GM12878 (cell line): ENCODE results near the gene RAD21L1. TPM values are rescaled to one million over a fixed set of nuclear protein-coding genes. Genes with fewer than 3 reads are reported as not detected.

Experiments
- ATAC-seq: fragments of 200-7000 bp; cut with Tn5 transposase; 3 replicates; pipeline ENCODE4 v1.9.1; 2020; ENCODE audit warnings: mild to moderate bottlenecking, moderate library complexity
- BruUV-seq: library from RNA; stranded (reverse); fragments of 400-500 nt; replicated peaks from 2 replicates; lab custom pipeline; 2021; lab: Mats Ljungman, UMichigan
- CTCF ChIA-PET: fragments of 300-600 bp; sonication (Branson Sonifier 250); formaldehyde crosslinking; extraction: SDS; loops from one replicate; lab custom pipeline; 2021; ENCODE audit warnings: inconsistent platforms; lab: Yijun Ruan, JAX
- POLR2A ChIA-PET: fragments of 350-600 bp; formaldehyde crosslinking; extraction: SDS; loops from one replicate; lab custom pipeline; 2021; ENCODE audit warnings: inconsistent platforms; lab: Charles Lee
- RAD21 ChIA-PET: fragments of 300-600 bp; sonication (Branson Sonifier 250); formaldehyde crosslinking; loops from one replicate; lab custom pipeline; 2023; ENCODE audit warnings: antibody characterized with exemption; ENCODE audit not compliant: unreplicated experiment; lab: Charles Lee
- SMC1A ChIA-PET: fragments of 300-600 bp; sonication (Branson Sonifier 250); formaldehyde crosslinking; loops from one replicate; lab custom pipeline; 2023; ENCODE audit not compliant: unreplicated experiment, uncharacterized antibody; lab: Charles Lee
- DNase-seq: peaks from one replicate; pipeline ENCODE4 v3.0.0-alpha.2; 2011; ENCODE audit warnings: low read depth, low spot score
- FAIRE-seq: peaks from 3 replicates; lab custom pipeline; 2011; peaks lifted over from hg19 to GRCh38; lab: Jason Lieb, UNC
- H2AFZ ChIP-seq: 2 replicates; pipeline ENCODE4 v1.6.0; 2011; ENCODE audit warnings: low read depth, low read length, control low read depth; ENCODE audit not compliant: control insufficient read depth
- H3K27ac ChIP-seq: 2 replicates; pipeline ENCODE4 v1.5.1; 2011; ENCODE audit warnings: control low read depth; ENCODE audit not compliant: control insufficient read depth, insufficient read depth
- H3K27me3 ChIP-seq, 2 experiments: replicated peaks in 1 of 2; 2 replicates each; pipeline versions ENCODE4 v1.6.0 to v1.6.1; 2011; ENCODE audit warnings: low read length in 1 of 2; ENCODE audit not compliant: control insufficient read depth in 2 of 2, insufficient read depth in 2 of 2
- H3K36me3 ChIP-seq, 2 experiments: 2 replicates each; pipeline ENCODE4 v1.5.1; 2011; ENCODE audit warnings: low read length in 1 of 2; ENCODE audit not compliant: control insufficient read depth in 2 of 2, insufficient read depth in 2 of 2
- H3K4me1 ChIP-seq: 2 replicates; pipeline ENCODE4 v1.6.1; 2011; ENCODE audit warnings: mild to moderate bottlenecking, low read length, moderate library complexity, mixed read lengths; ENCODE audit not compliant: control insufficient read depth, insufficient read depth
- H3K4me2 ChIP-seq: 2 replicates; pipeline ENCODE4 v1.6.0; 2011; ENCODE audit warnings: control low read depth; ENCODE audit not compliant: control insufficient read depth, insufficient read depth
- H3K4me3 ChIP-seq: fragments of 200-600 bp; sonication (generic); 2 replicates; pipeline ENCODE4 v1.5.1; 2016
- H3K79me2 ChIP-seq: 2 replicates; pipeline ENCODE4 v1.6.0; 2011; ENCODE audit warnings: low read length; ENCODE audit not compliant: control insufficient read depth, insufficient read depth
- H3K9ac ChIP-seq: 2 replicates; pipeline ENCODE4 v1.8.0; 2011; ENCODE audit warnings: low read length, control low read depth, mixed read lengths; ENCODE audit not compliant: control insufficient read depth, insufficient read depth
- H3K9me3 ChIP-seq: replicated peaks from 3 replicates; pipeline ENCODE4 v1.5.1; 2011; ENCODE audit warnings: mild to moderate bottlenecking, low read length; ENCODE audit not compliant: control insufficient read depth, insufficient read depth
- H4K20me1 ChIP-seq: 2 replicates; pipeline ENCODE4 v1.6.0; 2011; ENCODE audit not compliant: control insufficient read depth, insufficient read depth
- BCLAF1 ChIP-seq: fragments of 450-650 bp; IDR thresholded peaks from 2 replicates; pipeline ENCODE4 v1.6.1; 2017; ENCODE audit warnings: antibody characterized with exemption, mild to moderate bottlenecking, moderate library complexity
- FOXK2 ChIP-seq: fragments of 450-650 bp; IDR thresholded peaks from 2 replicates; pipeline ENCODE4 v1.6.1; 2017; ENCODE audit warnings: mild to moderate bottlenecking, moderate library complexity
- GABPA ChIP-seq: IDR thresholded peaks from 2 replicates; pipeline ENCODE4 v1.6.1; 2014; ENCODE audit warnings: antibody characterized with exemption, low read depth, mild to moderate bottlenecking, inconsistent platforms
- KAT2A ChIP-seq: conservative IDR thresholded peaks from 2 replicates; pipeline ENCODE4 v1.6.1; 2011; ENCODE audit warnings: low read depth, low read length; ENCODE audit not compliant: control insufficient read depth
- MLLT1 ChIP-seq: fragments of 450-650 bp; IDR thresholded peaks from 2 replicates; pipeline ENCODE4 v1.6.1; 2016; ENCODE audit warnings: mild to moderate bottlenecking
- NBN ChIP-seq: fragments of 450-650 bp; IDR thresholded peaks from 2 replicates; pipeline ENCODE4 v1.6.1; 2016
- PBX3 ChIP-seq: IDR thresholded peaks from 2 replicates; pipeline ENCODE4 v1.6.1; 2011; ENCODE audit warnings: mild to moderate bottlenecking, low read depth, low read length, moderate library complexity; ENCODE audit not compliant: insufficient replicate concordance
- PML ChIP-seq: IDR thresholded peaks from 2 replicates; pipeline ENCODE4 v1.6.1; 2012; ENCODE audit warnings: low read length, inconsistent platforms
- RBBP5 ChIP-seq: fragments of 200-600 bp; sonication (generic); conservative IDR thresholded peaks from 2 replicates; pipeline ENCODE4 v1.6.1; 2016
- RCOR1 ChIP-seq: conservative IDR thresholded peaks from 2 replicates; pipeline ENCODE4 v1.6.1; 2012; ENCODE audit warnings: low read depth, low read length, improper control_type of control experiment
- SP1 ChIP-seq: IDR thresholded peaks from one replicate; pipeline ENCODE4 v1.6.1; 2011; ENCODE audit warnings: low read depth, low read length
- SUZ12 ChIP-seq: fragments of 200-600 bp; sonication (generic); IDR thresholded peaks from one replicate; pipeline ENCODE4 v1.6.1; 2018; ENCODE audit warnings: antibody characterized with exemption, mild to moderate bottlenecking; ENCODE audit not compliant: unreplicated experiment
- WRNIP1 ChIP-seq: IDR thresholded peaks from 2 replicates; pipeline ENCODE4 v1.6.1; 2011; ENCODE audit warnings: low read depth, low read length, improper control_type of control experiment, borderline replicate concordance
- ZNF622 ChIP-seq: fragments of 450-650 bp; IDR thresholded peaks from 2 replicates; pipeline ENCODE4 v1.6.1; 2017; ENCODE audit warnings: mild to moderate bottlenecking, inconsistent platforms
- WGBS: methylation state at CpG from one replicate; pipeline ENCODE4 v1.1.6; 2016; ENCODE audit warnings: low lambda C conversion rate; ENCODE audit not compliant: insufficient replicate concordance, insufficient coverage; ENCODE audit errors: missing lambda C conversion rate; 5-methylcytosine and 5-hydroxymethylcytosine counted together
- in situ Hi-C: fragments of 300-500 bp; cut with MboI; formaldehyde crosslinking; loops from 9 replicates; pipeline ENCODE4 v1.14.3; 2018; ENCODE audit warnings: mixed read lengths
- intact Hi-C: fragments of 100-400 bp; cut with micrococcal nuclease; formaldehyde crosslinking; loops from one replicate; pipeline ENCODE4 v1.14.2; 2022; ENCODE audit not compliant: unreplicated experiment
- polyA plus RNA-seq, 11 experiments: library from polyadenylated mRNA; depleted of rRNA in 4 of 11; unstranded in 6 of 11; stranded (reverse) in 5 of 11; fragments of >200 nt; fragmentation: Nextera tagmentation in 4 of 11; fragmentation: Illumina TruSeq in 1 of 11; extraction: Ambion mirVana in 4 of 11; extraction: Trizol in 1 of 11; gene quantifications; 1 replicate in 1 of 11; 2 replicates in 10 of 11; pipeline versions ENCODE4 v1.2.1 to v1.2.3, GENCODE V29; 2011 to 2016; ENCODE audit warnings: inconsistent platforms in 2 of 11, missing spikeins in 2 of 11, low read depth in 1 of 11
- total RNA-seq, 4 experiments: library from RNA; depleted of rRNA in 3 of 4; stranded (reverse); fragments of >200 nt in 3 of 4; fragmentation: Illumina TruSeq in 1 of 4; extraction: Trizol in 1 of 4; gene quantifications; 2 replicates each; pipeline versions ENCODE4 v1.2.1 to v1.2.3, GENCODE V29; 2013 to 2021

The RAD21L1 gene
- total and polyA plus RNA-seq, 10 of the 15 experiments (the other 5 are each of a cell fraction or from before 2014, with no cell fraction given) = not detected

GRCh38 chr20:1215386-1216170 lies 10.3 kb upstream of the RAD21L1 start:
- DNase-seq = no peak
- in situ Hi-C loops = no loop called here

More at GRCh38 chr20:1215386-1216170, 10.3 kb upstream of the RAD21L1 start:
- SMC1A ChIA-PET = no interaction called here
- 18% methylated on average over 11 of the region's 11 CpGs for WGBS
- Histone ChIP-seq H3K4me2 (no peak overlapping the region), H3K9me3 (no peaks in the 10 kb centered on the region), H2AFZ (no peak overlapping the region), H3K79me2 (no peaks in the 10 kb centered on the region), H3K4me1 (peaks cover 2% of the 10 kb centered on the region; the same call in 1 of the 2 replicates), H3K27ac (no peak overlapping the region), H4K20me1 (no peaks in the 10 kb centered on the region), H3K36me3 (no peaks in the 10 kb centered on the region), H3K27me3 (peaks cover 0 to 4% of the 10 kb centered on the region in 2 experiments; a peak in 1 of 4 replicates), H3K9ac (no peak overlapping the region), H3K4me3 (no peak overlapping the region)
- no peak for FAIRE-seq
- POLR2A ChIA-PET = no interaction called here
- CTCF ChIA-PET = interaction anchor here (0.5 to 0.7 kb wide), 3 partner anchors 14 to 377 kb away, joined by 3 read pairs; no protein-coding TSS in a partner anchor
- ATAC-seq = no peak
- BruUV-seq = no TSS peak
- TF ChIP-seq BCLAF1 (no peak), RBBP5 (no peak), WRNIP1 (no peak), ZNF622 (no peak), NBN (no peak), PBX3 (no peak), RCOR1 (no peak), KAT2A (no peak), MLLT1 (no peak), SP1 (no peak), SUZ12 (no peak), PML (no peak), GABPA (no peak), FOXK2 (no peak)
- RAD21 ChIA-PET = no interaction called here
- intact Hi-C loops = no loop called here
